IMR-90 (cell line): ENCODE results near the gene PRRT2.

Source experiments
- BHLHE40 ChIP-seq: fragments of 150-350 bp; IDR thresholded peaks from 2 replicates; pipeline ENCODE4 v1.6.1; 2016; ENCODE audit warnings: mild to moderate bottlenecking, low read depth, low read length
- CTCF ChIP-seq: conservative IDR thresholded peaks from 2 replicates; pipeline ENCODE4 v1.5.1; 2012; ENCODE audit warnings: mild to moderate bottlenecking, low read depth, low read length, improper control_type of control experiment
- ELK1 ChIP-seq: fragments of 150-350 bp; IDR thresholded peaks from 2 replicates; pipeline ENCODE4 v1.6.1; 2016; ENCODE audit warnings: low read depth, mild to moderate bottlenecking, low read length, moderate library complexity, borderline replicate concordance
- FOS ChIP-seq: fragments of 150-350 bp; IDR thresholded peaks from 2 replicates; pipeline ENCODE4 v1.6.1; 2016; ENCODE audit warnings: low read depth, low read length
- MAFK ChIP-seq: IDR thresholded peaks from 2 replicates; pipeline ENCODE4 v1.6.1; 2012; ENCODE audit warnings: low read depth, low read length, improper control_type of control experiment
- MXI1 ChIP-seq: IDR thresholded peaks from 2 replicates; pipeline ENCODE4 v1.6.1; 2012; ENCODE audit warnings: low read depth, mild to moderate bottlenecking, low read length, moderate library complexity, borderline replicate concordance
- POLR2A ChIP-seq: IDR thresholded peaks from 2 replicates; pipeline ENCODE4 v1.6.1; 2012; ENCODE audit warnings: mild to moderate bottlenecking, low read depth, low read length
- RAD21 ChIP-seq: IDR thresholded peaks from 2 replicates; pipeline ENCODE4 v1.6.1; 2012; ENCODE audit warnings: low read length, improper control_type of control experiment
- RCOR1 ChIP-seq: IDR thresholded peaks from 2 replicates; pipeline ENCODE4 v1.6.1; 2012; ENCODE audit warnings: mild to moderate bottlenecking, low read length, improper control_type of control experiment; ENCODE audit not compliant: insufficient replicate concordance
- RFX5 ChIP-seq: IDR thresholded peaks from 2 replicates; pipeline ENCODE4 v1.8.0; 2012; ENCODE audit warnings: low read depth, mild to moderate bottlenecking, low read length, moderate library complexity

GRCh38 chr16:29815793-29816693, 4.0 kb downstream of the PRRT2 start, which contains the start of gene PAGR1:
- TF ChIP-seq BHLHE40 (no peak; the same call in 1 of the 2 replicates), CTCF (peak; percentile 90), MAFK (no peak), RFX5 (no peak), RCOR1 (no peak), POLR2A (peak; percentile 49; the same call in 1 of the 2 replicates), FOS (no peak), MXI1 (peak; percentile 41; the same call in 1 of the 2 replicates), RAD21 (peak; percentile 80), ELK1 (no peak)
